ENCODE results near the gene ATG10.

Gene ATG10

GRCh38 chr5:81961651-81962440, 10.0 kb upstream of the ATG10 start:
- TF ChIP-seq CTCF (IDR thresholded peaks at IDR 0.05; ENCODE audit: low read depth, low read length), result no peak
- Histone ChIP-seq H3K9me3 (no peaks in the 10 kb centered on the region), H3K36me3 (no peaks in the 10 kb centered on the region), H3K4me3 (ENCODE audit: low read depth, low read length) (no peak overlapping the region), H3K27me3 (no peaks in the 10 kb centered on the region), H3K4me1 (peaks cover 14% of the 10 kb centered on the region)
- DNase-seq, result no peak

GRCh38 chr5:81963544-81963943, 8.3 kb upstream of the ATG10 start:
- Histone ChIP-seq H3K27me3 (no peaks in the 10 kb centered on the region), H3K9me3 (no peaks in the 10 kb centered on the region), H3K36me3 (no peaks in the 10 kb centered on the region), H3K4me3 (ENCODE audit: low read depth, low read length) (no peak overlapping the region), H3K4me1 (peaks cover 14% of the 10 kb centered on the region)
- no peak for TF ChIP-seq CTCF (IDR thresholded peaks at IDR 0.05; ENCODE audit: low read depth, low read length)
- DNase-seq, result no peak

- H3K36me3 ChIP-seq, result no peaks in the 10 kb centered on the region
- H3K9me3 ChIP-seq, result no peaks in the 10 kb centered on the region
- no peak for DNase-seq
- peaks cover 14% of the 10 kb centered on the region for H3K4me1 ChIP-seq
- no peak for TF ChIP-seq CTCF (IDR thresholded peaks at IDR 0.05; ENCODE audit: low read depth, low read length)
- no peak overlapping the region for H3K4me3 ChIP-seq (ENCODE audit: low read depth, low read length)
- H3K27me3 ChIP-seq, result no peaks in the 10 kb centered on the region
Measured at GRCh38 chr5:81965524-81965923, 6.3 kb upstream of the ATG10 start.

- Histone ChIP-seq H3K27me3 (no peaks in the 10 kb centered on the region), H3K9me3 (no peaks in the 10 kb centered on the region), H3K4me1 (peaks cover 7% of the 10 kb centered on the region), H3K4me3 (ENCODE audit: low read depth, low read length) (no peak overlapping the region), H3K36me3 (no peaks in the 10 kb centered on the region)
- no peak for DNase-seq
- no peak for TF ChIP-seq CTCF (IDR thresholded peaks at IDR 0.05; ENCODE audit: low read depth, low read length)
Measured at GRCh38 chr5:81969226-81969625, 2.6 kb upstream of the ATG10 start.

GRCh38 chr5:81969912-81970311, 1.9 kb upstream of the ATG10 start:
- no peaks in the 10 kb centered on the region for H3K27me3 ChIP-seq
- DNase-seq, result no peak
- H3K36me3 ChIP-seq, result no peaks in the 10 kb centered on the region
- no peaks in the 10 kb centered on the region for H3K9me3 ChIP-seq
- TF ChIP-seq CTCF (IDR thresholded peaks at IDR 0.05; ENCODE audit: low read depth, low read length), result no peak
- no peaks in the 10 kb centered on the region; the same call in 1 of the 2 replicates for H3K4me1 ChIP-seq
- no peak overlapping the region for H3K4me3 ChIP-seq (ENCODE audit: low read depth, low read length)

GRCh38 chr5:81971111-81971711, 612 bp upstream of the ATG10 start:
- H3K4me3 ChIP-seq (ENCODE audit: low read depth, low read length), result peak overlapping the region; percentile 84
- H3K4me1 ChIP-seq, result no peaks in the 10 kb centered on the region
- TF ChIP-seq CTCF (IDR thresholded peaks at IDR 0.05; ENCODE audit: low read depth, low read length), result no peak
- no peaks in the 10 kb centered on the region for H3K27me3 ChIP-seq
- H3K36me3 ChIP-seq, result no peaks in the 10 kb centered on the region
- DNase-seq, result peak; percentile 22
- no peaks in the 10 kb centered on the region for H3K9me3 ChIP-seq

All from BE2C (cell line).